Dedifferentiated amniotic fluid mesenchymal stem cell (primary cell): ENCODE measurements around the gene RBSN.
"Not testable (repeated sequence)": the region's sequence is repeated elsewhere in the genome, so short reads cannot be mapped to it uniquely, and the experiment has no call there.

ENCODE experiments used
- DNase-seq: peaks from one replicate; pipeline ENCODE4 v3.0.0-alpha.2; 2016; ENCODE audit errors: extremely low spot score

RBSN gene

GRCh38 chr3:15098503-15099363, at the start of gene RBSN:
TSS of gene RBSN (minus strand) at chr3:15099148. CDS start at chr3:15096120, 3,028 bp downstream.
- DNase-seq = peak; percentile 95

- no peak for DNase-seq
Measured at GRCh38 chr3:15148614-15149013, 49.7 kb upstream of the RBSN start.

GRCh38 chr3:15136885-15137284, 37.9 kb upstream of the RBSN start:
- DNase-seq = not testable (repeated sequence)

- DNase-seq = not testable (repeated sequence)
Measured at GRCh38 chr3:15134968-15135367, 36.0 kb upstream of the RBSN start.

GRCh38 chr3:15128403-15128802, 29.5 kb upstream of the RBSN start:
- DNase-seq = not testable (repeated sequence)

- DNase-seq = not testable (repeated sequence)
Measured at GRCh38 chr3:15126975-15127374, 28.0 kb upstream of the RBSN start.

- no peak for DNase-seq
Measured at GRCh38 chr3:15122398-15122797, 23.4 kb upstream of the RBSN start.

GRCh38 chr3:15121936-15122335, 23.0 kb upstream of the RBSN start:
- DNase-seq = no peak

GRCh38 chr3:15120986-15121385, 22.0 kb upstream of the RBSN start:
- DNase-seq = no peak

- no peak for DNase-seq
Measured at GRCh38 chr3:15117011-15117410, 18.1 kb upstream of the RBSN start.

- DNase-seq = no peak
Measured at GRCh38 chr3:15116032-15116669, 17.2 kb upstream of the RBSN start.

GRCh38 chr3:15114466-15115358, 15.8 kb upstream of the RBSN start:
- DNase-seq = no peak

GRCh38 chr3:15113884-15114283, 14.9 kb upstream of the RBSN start:
- DNase-seq = no peak

GRCh38 chr3:15113471-15113870, 14.5 kb upstream of the RBSN start:
- no peak for DNase-seq

- no peak for DNase-seq
Measured at GRCh38 chr3:15112011-15112410, 13.1 kb upstream of the RBSN start.

- DNase-seq = no peak
Measured at GRCh38 chr3:15110206-15110605, 11.3 kb upstream of the RBSN start.

GRCh38 chr3:15108869-15109268, 9.9 kb upstream of the RBSN start:
- DNase-seq = no peak

- peak; percentile 56 for DNase-seq
Measured at GRCh38 chr3:15108082-15108545, 9.2 kb upstream of the RBSN start.

GRCh38 chr3:15107075-15107947, 8.4 kb upstream of the RBSN start:
- no peak for DNase-seq

GRCh38 chr3:15102836-15103235, 3.9 kb upstream of the RBSN start:
- no peak for DNase-seq

GRCh38 chr3:15102256-15102655, 3.3 kb upstream of the RBSN start:
- DNase-seq = no peak
